ENCODE measurements around the gene XRCC4.

The XRCC4 gene

DNA sequence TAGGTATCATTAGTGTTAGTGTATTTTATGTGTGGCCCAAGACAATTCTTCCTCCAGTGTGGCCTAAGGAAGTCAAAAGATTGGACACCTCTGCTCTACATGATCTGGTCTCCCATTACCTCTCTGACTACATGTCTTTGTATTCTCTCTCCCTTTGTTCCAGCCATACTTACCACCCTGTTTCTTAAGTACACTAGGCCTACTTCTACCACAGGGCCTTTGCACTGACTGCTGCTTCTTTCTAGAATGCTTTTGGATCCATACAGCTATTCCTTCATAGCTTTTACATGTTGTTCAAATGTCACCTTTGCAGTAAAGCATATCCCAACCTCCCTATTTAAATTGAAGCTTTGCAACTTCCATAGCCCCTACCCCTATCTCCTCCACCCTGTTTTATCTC, 5.4 kb downstream of the XRCC4 start:
- no peak overlapping the region for H3K27ac ChIP-seq (ENCODE audit: poor library complexity, severe bottlenecking)
- no peak overlapping the region for H3K4me3 ChIP-seq (ENCODE audit: severe bottlenecking)
- H3K4me1 ChIP-seq (ENCODE audit: insufficient read depth, poor library complexity, severe bottlenecking): peaks cover 14% of the 10 kb centered on the region
- H3K9me3 ChIP-seq (ENCODE audit: severe bottlenecking): no peaks in the 10 kb centered on the region
- DNase-seq (ENCODE audit: low spot score): no peak
- H3K36me3 ChIP-seq (ENCODE audit: low read depth): no peaks in the 10 kb centered on the region
- ATAC-seq (ENCODE audit: low read depth): no peak
- no peaks in the 10 kb centered on the region for H3K27me3 ChIP-seq (ENCODE audit: insufficient read depth, poor library complexity, severe bottlenecking)
- TF ChIP-seq, protein P1, sequence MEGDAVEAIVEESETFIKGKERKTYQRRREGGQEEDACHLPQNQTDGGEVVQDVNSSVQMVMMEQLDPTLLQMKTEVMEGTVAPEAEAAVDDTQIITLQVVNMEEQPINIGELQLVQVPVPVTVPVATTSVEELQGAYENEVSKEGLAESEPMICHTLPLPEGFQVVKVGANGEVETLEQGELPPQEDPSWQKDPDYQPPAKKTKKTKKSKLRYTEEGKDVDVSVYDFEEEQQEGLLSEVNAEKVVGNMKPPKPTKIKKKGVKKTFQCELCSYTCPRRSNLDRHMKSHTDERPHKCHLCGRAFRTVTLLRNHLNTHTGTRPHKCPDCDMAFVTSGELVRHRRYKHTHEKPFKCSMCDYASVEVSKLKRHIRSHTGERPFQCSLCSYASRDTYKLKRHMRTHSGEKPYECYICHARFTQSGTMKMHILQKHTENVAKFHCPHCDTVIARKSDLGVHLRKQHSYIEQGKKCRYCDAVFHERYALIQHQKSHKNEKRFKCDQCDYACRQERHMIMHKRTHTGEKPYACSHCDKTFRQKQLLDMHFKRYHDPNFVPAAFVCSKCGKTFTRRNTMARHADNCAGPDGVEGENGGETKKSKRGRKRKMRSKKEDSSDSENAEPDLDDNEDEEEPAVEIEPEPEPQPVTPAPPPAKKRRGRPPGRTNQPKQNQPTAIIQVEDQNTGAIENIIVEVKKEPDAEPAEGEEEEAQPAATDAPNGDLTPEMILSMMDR (IDR thresholded peaks at IDR 0.05; ENCODE audit: poor library complexity, severe bottlenecking): no peak

DNA sequence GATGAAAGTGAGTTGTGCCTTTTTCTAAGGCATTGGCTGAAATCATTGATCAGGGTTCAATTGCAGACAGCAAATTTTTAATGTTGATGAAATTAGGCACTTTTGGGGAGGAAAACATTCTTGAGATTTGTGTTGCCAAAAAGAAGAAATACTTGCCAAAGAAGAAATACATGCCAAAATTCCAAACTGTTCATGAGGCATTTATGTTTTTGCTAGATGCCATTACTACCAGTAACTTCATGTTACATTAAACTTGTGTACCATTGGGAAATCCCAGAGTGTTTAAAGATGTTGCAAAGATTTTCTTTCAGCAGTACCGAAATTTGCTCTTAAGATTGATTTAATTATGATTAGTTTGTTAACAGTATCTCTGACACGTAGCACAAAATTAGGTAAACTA, 7.0 kb downstream of the XRCC4 start:
- H3K27ac ChIP-seq (ENCODE audit: poor library complexity, severe bottlenecking): no peak overlapping the region
- H3K4me3 ChIP-seq (ENCODE audit: severe bottlenecking): no peak overlapping the region
- no peak for ATAC-seq (ENCODE audit: low read depth)
- H3K4me1 ChIP-seq (ENCODE audit: insufficient read depth, poor library complexity, severe bottlenecking): peaks cover 2% of the 10 kb centered on the region
- no peaks in the 10 kb centered on the region for H3K9me3 ChIP-seq (ENCODE audit: severe bottlenecking)
- TF ChIP-seq, protein P1 (IDR thresholded peaks at IDR 0.05; ENCODE audit: poor library complexity, severe bottlenecking): no peak
- DNase-seq (ENCODE audit: low spot score): no peak
- no peaks in the 10 kb centered on the region for H3K27me3 ChIP-seq (ENCODE audit: insufficient read depth, poor library complexity, severe bottlenecking)
- H3K36me3 ChIP-seq (ENCODE audit: low read depth): no peaks in the 10 kb centered on the region

DNA sequence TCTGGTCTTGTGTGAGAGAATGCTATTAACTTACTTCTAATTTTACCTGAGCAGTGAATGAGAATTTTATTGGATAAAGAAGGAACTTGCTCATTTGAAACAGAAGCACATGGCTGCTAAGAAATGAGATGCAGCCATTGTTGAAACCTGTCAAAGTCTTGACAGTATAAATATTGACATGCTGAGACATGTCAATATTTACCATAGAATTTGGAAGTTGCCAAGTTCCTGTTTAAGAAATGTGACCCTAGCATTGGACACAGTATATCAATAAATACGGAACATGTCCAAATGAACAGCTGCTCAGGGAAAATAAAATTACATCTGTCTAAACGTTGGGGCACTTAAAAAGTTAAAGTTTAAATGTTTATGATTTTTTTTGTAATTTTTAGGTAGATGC, 7.8 kb downstream of the XRCC4 start:
- Histone ChIP-seq H3K27me3 (ENCODE audit: insufficient read depth, poor library complexity, severe bottlenecking) (no peaks in the 10 kb centered on the region), H3K4me3 (ENCODE audit: severe bottlenecking) (no peak overlapping the region), H3K9me3 (ENCODE audit: severe bottlenecking) (no peaks in the 10 kb centered on the region), H3K36me3 (ENCODE audit: low read depth) (no peaks in the 10 kb centered on the region), H3K4me1 (ENCODE audit: insufficient read depth, poor library complexity, severe bottlenecking) (peaks cover 2% of the 10 kb centered on the region), H3K27ac (ENCODE audit: poor library complexity, severe bottlenecking) (no peak overlapping the region)
- no peak for ATAC-seq (ENCODE audit: low read depth)
- DNase-seq (ENCODE audit: low spot score): no peak
- TF ChIP-seq, protein P1 (IDR thresholded peaks at IDR 0.05; ENCODE audit: poor library complexity, severe bottlenecking): no peak

DNA sequence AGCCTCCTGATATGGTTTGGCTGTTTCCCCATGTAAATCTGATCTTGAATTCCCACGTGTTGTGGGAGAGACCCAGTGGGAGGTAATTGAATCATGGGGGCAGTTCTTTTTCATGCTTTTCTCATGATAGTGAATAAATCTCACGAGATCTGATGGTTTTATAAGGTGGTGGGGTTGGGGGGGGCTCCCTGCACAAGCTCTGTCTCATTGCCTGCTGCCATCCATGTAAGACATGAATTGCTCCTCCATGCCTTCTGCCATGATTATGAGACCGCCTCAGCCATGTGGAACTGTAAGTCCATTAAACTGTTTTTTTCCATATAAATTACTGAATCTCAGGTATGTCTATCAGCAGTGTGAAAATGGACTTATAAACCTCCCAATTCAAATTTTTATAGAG, 12.8 kb downstream of the XRCC4 start:
- no peak for DNase-seq (ENCODE audit: low spot score)
- Histone ChIP-seq H3K4me1 (ENCODE audit: insufficient read depth, poor library complexity, severe bottlenecking) (no peaks in the 10 kb centered on the region), H3K9me3 (ENCODE audit: severe bottlenecking) (peaks cover 10% of the 10 kb centered on the region), H3K27ac (ENCODE audit: poor library complexity, severe bottlenecking) (no peak overlapping the region), H3K27me3 (ENCODE audit: insufficient read depth, poor library complexity, severe bottlenecking) (no peaks in the 10 kb centered on the region), H3K4me3 (ENCODE audit: severe bottlenecking) (no peak overlapping the region), H3K36me3 (ENCODE audit: low read depth) (no peaks in the 10 kb centered on the region)
- TF ChIP-seq, protein P1 (IDR thresholded peaks at IDR 0.05; ENCODE audit: poor library complexity, severe bottlenecking): no peak
- no peak for ATAC-seq (ENCODE audit: low read depth)

DNA sequence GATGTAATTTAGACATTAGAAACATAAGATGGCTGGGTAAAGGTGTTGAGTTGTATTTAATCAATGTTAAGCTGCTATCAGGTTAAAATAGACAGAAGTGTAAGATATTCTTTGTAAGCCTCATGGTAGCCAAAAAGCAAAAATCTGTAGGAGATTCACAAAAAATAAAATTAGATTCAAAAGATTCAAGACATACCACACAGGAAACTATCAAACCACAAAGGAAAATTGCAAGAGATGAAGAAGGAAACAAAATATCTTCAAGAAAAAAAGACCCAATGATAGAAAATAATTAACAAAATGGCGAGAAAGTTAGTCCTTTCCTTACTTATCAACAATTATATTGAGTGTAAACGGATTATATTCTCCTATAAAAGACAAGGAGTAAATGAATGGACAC, 15.3 kb downstream of the XRCC4 start:
- Histone ChIP-seq H3K9me3 (ENCODE audit: severe bottlenecking) (peaks cover 10% of the 10 kb centered on the region), H3K4me3 (ENCODE audit: severe bottlenecking) (no peak overlapping the region), H3K27me3 (ENCODE audit: insufficient read depth, poor library complexity, severe bottlenecking) (no peaks in the 10 kb centered on the region), H3K36me3 (ENCODE audit: low read depth) (no peaks in the 10 kb centered on the region), H3K27ac (ENCODE audit: poor library complexity, severe bottlenecking) (no peak overlapping the region), H3K4me1 (ENCODE audit: insufficient read depth, poor library complexity, severe bottlenecking) (peaks cover 21% of the 10 kb centered on the region)
- TF ChIP-seq, protein P1 (IDR thresholded peaks at IDR 0.05; ENCODE audit: poor library complexity, severe bottlenecking): no peak
- DNase-seq (ENCODE audit: low spot score): no peak
- no peak for ATAC-seq (ENCODE audit: low read depth)
